Activated naive CD4-positive, alpha-beta T cell treated with anti-CD3 and anti-CD28 coated beads for 36 hours (primary cell): Measurements from ENCODE around the gene DOCK9. TPM values are rescaled to one million over a fixed set of nuclear protein-coding genes. Genes with fewer than 3 reads are reported as not detected.

Experiments
- CTCF ChIA-PET: fragments of 350-600 bp; sonication (Branson Sonifier 250); formaldehyde crosslinking; loops from one replicate; lab custom pipeline; 2021; ENCODE audit warnings: antibody characterized with exemption; lab: Charles Lee
- DNase-seq: peaks from one replicate; pipeline ENCODE4 v3.0.0-alpha.2; 2020
- H3K27ac Mint-ChIP-seq: one replicate; pipeline ENCODE4 v1.8.0; 2021; ENCODE audit warnings: mild to moderate bottlenecking, mixed read lengths
- H3K27me3 Mint-ChIP-seq: one replicate; pipeline ENCODE4 v1.8.0; 2021; ENCODE audit warnings: low read depth, mixed read lengths
- H3K36me3 Mint-ChIP-seq: one replicate; pipeline ENCODE4 v1.8.0; 2021; ENCODE audit warnings: low read depth, mixed read lengths
- H3K4me1 Mint-ChIP-seq: one replicate; pipeline ENCODE4 v1.8.0; 2021; ENCODE audit warnings: low read depth, mixed read lengths
- H3K4me3 Mint-ChIP-seq: one replicate; pipeline ENCODE4 v1.8.0; 2021; ENCODE audit warnings: mild to moderate bottlenecking, moderate library complexity, mixed read lengths
- H3K9me3 Mint-ChIP-seq: one replicate; pipeline ENCODE4 v1.8.0; 2021; ENCODE audit warnings: mixed read lengths
- intact Hi-C: fragments of 100-400 bp; cut with micrococcal nuclease; formaldehyde crosslinking; loops from one replicate; pipeline ENCODE4 v1.15.1; 2023
- total RNA-seq, 2 experiments: library from RNA; stranded (reverse); gene quantifications; one replicate each; pipeline ENCODE4 v1.2.3, GENCODE V29; 2021

DOCK9 gene
- total RNA-seq, 2 experiments from 2014 or later = 38.3 to 42.1 TPM

- Mint-ChIP-seq H3K4me1 (peaks cover 12% of the 10 kb centered on the region), H3K9me3 (no peaks in the 10 kb centered on the region), H3K27me3 (no peaks in the 10 kb centered on the region), H3K4me3 (no peak overlapping the region), H3K27ac (no peak overlapping the region), H3K36me3 (peaks cover 6% of the 10 kb centered on the region)
- CTCF ChIA-PET = interaction anchor here (0.5 kb wide), 1 partner anchor 19 kb away, joined by 3 read pairs; no protein-coding TSS in a partner anchor
- no peak for DNase-seq
- intact Hi-C loops = no loop called here
Observed at GRCh38 chr13:98959291-98959690, 18.6 kb downstream of the DOCK9 start.

GRCh38 chr13:98958443-98958794, 19.4 kb downstream of the DOCK9 start:
- no peak overlapping the region for H3K27ac Mint-ChIP-seq
- peaks cover 15% of the 10 kb centered on the region for H3K4me1 Mint-ChIP-seq
- no peak overlapping the region for H3K4me3 Mint-ChIP-seq
- no peaks in the 10 kb centered on the region for H3K9me3 Mint-ChIP-seq
- peaks cover 9% of the 10 kb centered on the region for H3K36me3 Mint-ChIP-seq
- H3K27me3 Mint-ChIP-seq = no peaks in the 10 kb centered on the region
- CTCF ChIA-PET = no interaction called here
- DNase-seq = no peak
- intact Hi-C loops = no loop called here

GRCh38 chr13:98957731-98958442, 20.0 kb downstream of the DOCK9 start:
- H3K27me3 Mint-ChIP-seq = no peaks in the 10 kb centered on the region
- no peak overlapping the region for H3K27ac Mint-ChIP-seq
- CTCF ChIA-PET = no interaction called here
- intact Hi-C loops = no loop called here
- H3K36me3 Mint-ChIP-seq = peaks cover 9% of the 10 kb centered on the region
- peaks cover 15% of the 10 kb centered on the region for H3K4me1 Mint-ChIP-seq
- DNase-seq = no peak
- no peaks in the 10 kb centered on the region for H3K9me3 Mint-ChIP-seq
- H3K4me3 Mint-ChIP-seq = no peak overlapping the region

GRCh38 chr13:98955336-98955735, 22.5 kb downstream of the DOCK9 start:
- Mint-ChIP-seq H3K4me3 (no peak overlapping the region), H3K4me1 (peaks cover 12% of the 10 kb centered on the region), H3K9me3 (no peaks in the 10 kb centered on the region), H3K27ac (no peak overlapping the region), H3K27me3 (no peaks in the 10 kb centered on the region), H3K36me3 (peaks cover 11% of the 10 kb centered on the region)
- intact Hi-C loops = no loop called here
- CTCF ChIA-PET = no interaction called here
- no peak for DNase-seq

GRCh38 chr13:98954313-98954712, 23.6 kb downstream of the DOCK9 start:
- no peaks in the 10 kb centered on the region for H3K9me3 Mint-ChIP-seq
- no peak for DNase-seq
- H3K4me1 Mint-ChIP-seq = peaks cover 14% of the 10 kb centered on the region
- H3K4me3 Mint-ChIP-seq = no peak overlapping the region
- H3K36me3 Mint-ChIP-seq = peaks cover 8% of the 10 kb centered on the region
- intact Hi-C loops = no loop called here
- H3K27ac Mint-ChIP-seq = no peak overlapping the region
- H3K27me3 Mint-ChIP-seq = no peaks in the 10 kb centered on the region
- CTCF ChIA-PET = interaction anchor here (0.9 kb wide), 1 partner anchor 112 kb away, joined by 3 read pairs; no protein-coding TSS in a partner anchor

- no peaks in the 10 kb centered on the region for H3K9me3 Mint-ChIP-seq
- intact Hi-C loops = no loop called here
- CTCF ChIA-PET = interaction anchor here (0.6 kb wide), 1 partner anchor 108 kb away, joined by 3 read pairs; no protein-coding TSS in a partner anchor
Observed at GRCh38 chr13:98951266-98951665, 26.6 kb downstream of the DOCK9 start.

GRCh38 chr13:98950705-98951104, 27.2 kb downstream of the DOCK9 start:
- CTCF ChIA-PET = no interaction called here
- H3K4me3 Mint-ChIP-seq = no peak overlapping the region
- H3K4me1 Mint-ChIP-seq = peaks cover 35% of the 10 kb centered on the region
- intact Hi-C loops = no loop called here
- H3K27me3 Mint-ChIP-seq = no peaks in the 10 kb centered on the region
- no peak for DNase-seq
- no peaks in the 10 kb centered on the region for H3K9me3 Mint-ChIP-seq
- H3K36me3 Mint-ChIP-seq = peaks cover 9% of the 10 kb centered on the region
- no peak overlapping the region for H3K27ac Mint-ChIP-seq

More at GRCh38 chr13:98951266-98951665, 26.6 kb downstream of the DOCK9 start:
- Mint-ChIP-seq H3K27me3 (no peaks in the 10 kb centered on the region), H3K36me3 (peaks cover 9% of the 10 kb centered on the region), H3K4me1 (peaks cover 32% of the 10 kb centered on the region), H3K4me3 (no peak overlapping the region), H3K27ac (no peak overlapping the region)
- no peak for DNase-seq

- Mint-ChIP-seq H3K4me1 (peaks cover 36% of the 10 kb centered on the region), H3K27me3 (no peaks in the 10 kb centered on the region), H3K27ac (no peak overlapping the region), H3K9me3 (no peaks in the 10 kb centered on the region), H3K36me3 (peaks cover 3% of the 10 kb centered on the region), H3K4me3 (no peak overlapping the region)
- no peak for DNase-seq
- intact Hi-C loops = no loop called here
- CTCF ChIA-PET = no interaction called here
Observed at GRCh38 chr13:98947925-98948324, 29.9 kb downstream of the DOCK9 start.

GRCh38 chr13:98945863-98946605, 31.8 kb downstream of the DOCK9 start:
- Mint-ChIP-seq H3K4me1 (peaks cover 38% of the 10 kb centered on the region), H3K4me3 (no peak overlapping the region), H3K36me3 (peaks cover 3% of the 10 kb centered on the region), H3K27me3 (no peaks in the 10 kb centered on the region), H3K27ac (no peak overlapping the region), H3K9me3 (no peaks in the 10 kb centered on the region)
- no peak for DNase-seq
- CTCF ChIA-PET = no interaction called here
- intact Hi-C loops = no loop called here

- CTCF ChIA-PET = no interaction called here
- H3K27me3 Mint-ChIP-seq = no peaks in the 10 kb centered on the region
- DNase-seq = no peak
- no peaks in the 10 kb centered on the region for H3K9me3 Mint-ChIP-seq
- H3K27ac Mint-ChIP-seq = no peak overlapping the region
- intact Hi-C loops = no loop called here
- H3K4me3 Mint-ChIP-seq = no peak overlapping the region
- peaks cover 37% of the 10 kb centered on the region for H3K4me1 Mint-ChIP-seq
- H3K36me3 Mint-ChIP-seq = peaks cover 1% of the 10 kb centered on the region
Observed at GRCh38 chr13:98944336-98944735, 33.5 kb downstream of the DOCK9 start.

GRCh38 chr13:98942997-98943396, 34.9 kb downstream of the DOCK9 start:
- DNase-seq = no peak
- H3K27me3 Mint-ChIP-seq = no peaks in the 10 kb centered on the region
- no peaks in the 10 kb centered on the region for H3K36me3 Mint-ChIP-seq
- H3K27ac Mint-ChIP-seq = no peak overlapping the region
- intact Hi-C loops = no loop called here
- no peak overlapping the region for H3K4me3 Mint-ChIP-seq
- peaks cover 31% of the 10 kb centered on the region for H3K4me1 Mint-ChIP-seq
- H3K9me3 Mint-ChIP-seq = no peaks in the 10 kb centered on the region
- CTCF ChIA-PET = interaction anchor here (0.5 kb wide), 1 partner anchor 33 kb away, joined by 3 read pairs; no protein-coding TSS in a partner anchor

- Mint-ChIP-seq H3K4me3 (no peak overlapping the region), H3K27ac (no peak overlapping the region), H3K9me3 (no peaks in the 10 kb centered on the region), H3K36me3 (no peaks in the 10 kb centered on the region), H3K4me1 (peaks cover 30% of the 10 kb centered on the region), H3K27me3 (no peaks in the 10 kb centered on the region)
- intact Hi-C loops = no loop called here
- DNase-seq = no peak
- CTCF ChIA-PET = no interaction called here
Observed at GRCh38 chr13:98942485-98942884, 35.4 kb downstream of the DOCK9 start.

GRCh38 chr13:98941536-98941935, 36.3 kb downstream of the DOCK9 start:
- Mint-ChIP-seq H3K4me3 (no peak overlapping the region), H3K27ac (no peak overlapping the region), H3K9me3 (no peaks in the 10 kb centered on the region), H3K4me1 (peaks cover 24% of the 10 kb centered on the region), H3K36me3 (no peaks in the 10 kb centered on the region), H3K27me3 (no peaks in the 10 kb centered on the region)
- DNase-seq = no peak
- intact Hi-C loops = no loop called here
- CTCF ChIA-PET = no interaction called here
